Upper lobe of right lung (tissue), 1 donor: ENCODE results near the gene FBXL3. TPM values are rescaled to one million over a fixed set of nuclear protein-coding genes. Genes with fewer than 3 reads are reported as not detected.

ENCODE experiments used
- ATAC-seq: fragments of 200-7000 bp; cut with Tn5 transposase; one replicate; pipeline ENCODE4 v1.9.1; 2020; ENCODE audit warnings: mild to moderate bottlenecking, moderate library complexity
- DNase-seq: peaks from one replicate; pipeline ENCODE4 v3.0.0-alpha.2; 2020
- H3K27ac ChIP-seq: fragments of 200-600 bp; one replicate; pipeline ENCODE4 v1.8.0; 2022
- H3K27me3 ChIP-seq: fragments of 200-600 bp; one replicate; pipeline ENCODE4 v1.8.0; 2022; ENCODE audit warnings: mild to moderate bottlenecking
- H3K36me3 ChIP-seq: fragments of 200-600 bp; one replicate; pipeline ENCODE4 v1.8.0; 2022
- H3K4me1 ChIP-seq: fragments of 200-600 bp; one replicate; pipeline ENCODE4 v1.8.0; 2022
- H3K4me3 ChIP-seq: fragments of 200-600 bp; one replicate; pipeline ENCODE4 v1.8.0; 2022; ENCODE audit warnings: mild to moderate bottlenecking
- H3K9me3 ChIP-seq: fragments of 200-600 bp; one replicate; pipeline ENCODE4 v1.8.0; 2022
- intact Hi-C: fragments of 100-400 bp; cut with DNase I; formaldehyde crosslinking; loops from one replicate; pipeline ENCODE4 v1.11.0; 2022
- total RNA-seq: library from RNA; stranded (reverse); fragmentation: NEBNext Ultra II Directional; extraction: Animal tissue kit (Norgen Biotek cat#: 25700); gene quantifications from one replicate; pipeline ENCODE4 v1.2.1, GENCODE V29; 2021
- TF ChIP-seq, protein P1 (sequence below): fragments of 200-600 bp; IDR thresholded peaks from one replicate; pipeline ENCODE4 v1.8.0; 2022; ENCODE audit warnings: antibody characterized with exemption
- donor health status: DM: no; HTN: yes; CAD: no; lungs with severe emphysema.

FBXL3 gene
- total RNA-seq, 1 donor from 2014 or later = 49.4 TPM

DNA sequence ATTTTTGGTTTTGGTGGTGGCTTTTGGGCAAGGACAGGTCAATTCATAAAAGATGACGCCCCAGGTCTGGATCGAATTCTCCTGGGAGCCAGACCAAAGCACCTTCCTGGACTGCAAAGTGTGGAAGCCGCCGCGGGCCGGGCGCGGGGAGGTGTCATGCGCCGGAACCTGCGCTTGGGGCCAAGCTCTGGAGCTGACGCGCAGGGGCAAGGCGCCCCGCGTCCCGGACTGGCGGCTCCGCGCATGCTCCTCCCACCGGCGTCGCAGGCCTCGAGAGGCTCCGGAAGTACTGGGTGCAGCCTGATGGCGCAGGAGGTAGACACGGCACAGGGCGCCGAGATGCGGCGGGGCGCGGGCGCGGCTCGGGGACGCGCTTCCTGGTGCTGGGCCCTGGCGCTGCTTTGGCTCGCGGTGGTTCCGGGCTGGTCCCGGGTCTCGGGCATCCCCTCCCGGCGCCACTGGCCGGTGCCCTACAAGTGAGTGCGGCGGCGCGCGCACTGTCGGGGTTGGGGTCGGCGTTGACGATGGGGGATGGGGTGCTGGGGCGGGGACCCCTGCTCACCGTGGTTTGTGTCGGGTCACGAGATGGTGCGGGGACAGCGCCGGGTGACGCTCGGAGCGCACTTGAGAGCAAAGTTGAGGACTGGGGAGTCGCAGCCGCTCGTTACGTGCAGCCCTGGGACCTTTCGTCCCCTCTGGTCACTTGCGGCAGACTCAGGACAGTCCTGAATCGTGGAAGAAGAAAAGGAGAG, 35.0 kb downstream of the FBXL3 start, which contains the start of gene CLN5:
Gene CLN5, plus strand, starts transcription at position 286 of the 752 bp plus-strand sequence. Its CDS starts 18 bp downstream, at position 304.
- DNase-seq (peak; percentile 98), ATAC-seq (peak; percentile 98)
- H3K9me3 ChIP-seq = no peaks in the 10 kb centered on the region
- intact Hi-C loops = no loop called here
- TF ChIP-seq, protein P1, sequence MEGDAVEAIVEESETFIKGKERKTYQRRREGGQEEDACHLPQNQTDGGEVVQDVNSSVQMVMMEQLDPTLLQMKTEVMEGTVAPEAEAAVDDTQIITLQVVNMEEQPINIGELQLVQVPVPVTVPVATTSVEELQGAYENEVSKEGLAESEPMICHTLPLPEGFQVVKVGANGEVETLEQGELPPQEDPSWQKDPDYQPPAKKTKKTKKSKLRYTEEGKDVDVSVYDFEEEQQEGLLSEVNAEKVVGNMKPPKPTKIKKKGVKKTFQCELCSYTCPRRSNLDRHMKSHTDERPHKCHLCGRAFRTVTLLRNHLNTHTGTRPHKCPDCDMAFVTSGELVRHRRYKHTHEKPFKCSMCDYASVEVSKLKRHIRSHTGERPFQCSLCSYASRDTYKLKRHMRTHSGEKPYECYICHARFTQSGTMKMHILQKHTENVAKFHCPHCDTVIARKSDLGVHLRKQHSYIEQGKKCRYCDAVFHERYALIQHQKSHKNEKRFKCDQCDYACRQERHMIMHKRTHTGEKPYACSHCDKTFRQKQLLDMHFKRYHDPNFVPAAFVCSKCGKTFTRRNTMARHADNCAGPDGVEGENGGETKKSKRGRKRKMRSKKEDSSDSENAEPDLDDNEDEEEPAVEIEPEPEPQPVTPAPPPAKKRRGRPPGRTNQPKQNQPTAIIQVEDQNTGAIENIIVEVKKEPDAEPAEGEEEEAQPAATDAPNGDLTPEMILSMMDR = no peak
- no peaks in the 10 kb centered on the region for H3K27me3 ChIP-seq
- peak within 1 kb of the TSS; percentile 94 for H3K27ac ChIP-seq
- peak within 1 kb of the TSS; percentile 59 for H3K4me3 ChIP-seq
- H3K36me3 ChIP-seq = peaks cover 12% of the 10 kb centered on the region
- peaks cover 22% of the 10 kb centered on the region for H3K4me1 ChIP-seq

- peak overlapping the region; percentile 59 for H3K4me3 ChIP-seq
- H3K27me3 ChIP-seq = no peaks in the 10 kb centered on the region
- ATAC-seq (peak; percentile 37), DNase-seq (no peak)
- no peaks in the 10 kb centered on the region for H3K9me3 ChIP-seq
- TF ChIP-seq, protein P1 = no peak
- peak overlapping the region; percentile 94 for H3K27ac ChIP-seq
- intact Hi-C loops = no loop called here
- peaks cover 6% of the 10 kb centered on the region for H3K36me3 ChIP-seq
- H3K4me1 ChIP-seq = peaks cover 22% of the 10 kb centered on the region
These were observed 35.5 kb downstream of the FBXL3 start for GRCh38 chr13:76991432-76991795.

GRCh38 chr13:76983676-76984075, 43.3 kb downstream of the FBXL3 start:
- TF ChIP-seq, protein P1 = no peak
- H3K36me3 ChIP-seq = no peaks in the 10 kb centered on the region
- ATAC-seq (no peak), DNase-seq (no peak)
- intact Hi-C loops = no loop called here
- no peak overlapping the region for H3K4me3 ChIP-seq
- H3K4me1 ChIP-seq = peaks cover 3% of the 10 kb centered on the region
- no peak overlapping the region for H3K27ac ChIP-seq
- peaks cover 17% of the 10 kb centered on the region for H3K27me3 ChIP-seq
- H3K9me3 ChIP-seq = no peaks in the 10 kb centered on the region

GRCh38 chr13:76982061-76982460, 44.9 kb downstream of the FBXL3 start:
- Histone ChIP-seq H3K27ac (no peak overlapping the region), H3K4me3 (no peak overlapping the region), H3K4me1 (peaks cover 3% of the 10 kb centered on the region), H3K27me3 (peaks cover 17% of the 10 kb centered on the region), H3K9me3 (no peaks in the 10 kb centered on the region), H3K36me3 (no peaks in the 10 kb centered on the region)
- intact Hi-C loops = no loop called here
- DNase-seq (no peak), ATAC-seq (no peak)
- TF ChIP-seq, protein P1 = no peak

GRCh38 chr13:76980075-76980718, 46.8 kb downstream of the FBXL3 start:
- Histone ChIP-seq H3K4me1 (peaks cover 3% of the 10 kb centered on the region), H3K4me3 (peak overlapping the region; percentile 22), H3K9me3 (no peaks in the 10 kb centered on the region), H3K36me3 (no peaks in the 10 kb centered on the region), H3K27me3 (peaks cover 17% of the 10 kb centered on the region), H3K27ac (no peak overlapping the region)
- TF ChIP-seq, protein P1 = peak; percentile 97
- intact Hi-C loops = no loop called here
- peak; percentile 91 for DNase-seq
- peak; percentile 99 for ATAC-seq
